Spleen (tissue), 11 donors: ENCODE data around the gene BOD1. TPM values are rescaled to one million over a fixed set of nuclear protein-coding genes. Genes with fewer than 3 reads are reported as not detected.

ENCODE experiments used
- DNase-seq: peaks from one replicate; pipeline ENCODE4 v3.0.0-alpha.2; 2020
- H3K27ac ChIP-seq, 8 donors: fragments of 200-600 bp; sonication (generic) in 7 of 8; 1 replicate in 4 of 8; 2 replicates in 4 of 8; pipeline versions ENCODE4 v1.5.0 to v1.8.0; 2016 to 2021; ENCODE audit warnings: inconsistent platforms in 4 of 8, mild to moderate bottlenecking in 4 of 8, moderate library complexity in 1 of 8
- H3K27me3 ChIP-seq, 7 donors: fragments of 200-600 bp; sonication (generic) in 6 of 7; replicated peaks in 1 of 7; 1 replicate in 4 of 7; 2 replicates in 3 of 7; pipeline versions ENCODE4 v1.5.0 to v1.8.0; 2016 to 2021; ENCODE audit warnings: inconsistent platforms in 3 of 7, mild to moderate bottlenecking in 1 of 7
- H3K36me3 ChIP-seq, 6 donors: fragments of 200-600 bp; sonication (generic) in 5 of 6; 1 replicate in 4 of 6; 2 replicates in 2 of 6; pipeline versions ENCODE4 v1.5.0 to v1.8.0; 2016 to 2021; ENCODE audit warnings: inconsistent platforms in 2 of 6
- H3K4me1 ChIP-seq, 6 donors: fragments of 200-600 bp; sonication (generic) in 5 of 6; 1 replicate in 3 of 6; 2 replicates in 3 of 6; pipeline versions ENCODE4 v1.5.0 to v1.8.0; 2016 to 2021; ENCODE audit warnings: inconsistent platforms in 3 of 6
- H3K4me3 ChIP-seq, 8 donors: fragments of 200-600 bp; sonication (generic) in 7 of 8; 1 replicate in 4 of 8; 2 replicates in 4 of 8; pipeline versions ENCODE4 v1.5.0 to v1.8.0; 2016 to 2021; ENCODE audit warnings: inconsistent platforms in 4 of 8, mild to moderate bottlenecking in 4 of 8, moderate library complexity in 2 of 8
- H3K9me3 ChIP-seq, 8 donors: fragments of 200-600 bp; sonication (generic) in 7 of 8; 1 replicate in 4 of 8; 2 replicates in 4 of 8; pipeline versions ENCODE4 v1.5.0 to v1.8.0; 2016 to 2021; ENCODE audit warnings: inconsistent platforms in 4 of 8
- CTCF ChIP-seq, 11 experiments: fragments of 200-600 bp in 7 of 11; fragments of 450-650 bp in 4 of 11; sonication (generic) in 4 of 11; IDR thresholded peaks in 8 of 11; conservative IDR thresholded peaks in 3 of 11; 1 replicate in 7 of 11; 2 replicates in 4 of 11; pipeline versions ENCODE4 v1.4.0 to v1.8.0; 2016 to 2021; ENCODE audit warnings: antibody characterized with exemption in 11 of 11, inconsistent platforms in 4 of 11, mild to moderate bottlenecking in 1 of 11
- POLR2A ChIP-seq, 3 donors: fragments of 450-650 bp; IDR thresholded peaks; one replicate each; pipeline ENCODE4 v1.5.1; 2017; ENCODE audit warnings: antibody characterized with exemption in 3 of 3, mild to moderate bottlenecking in 1 of 3
- POLR2AphosphoS5 ChIP-seq, 3 donors: sonication (generic); formaldehyde crosslinking; IDR thresholded peaks; one replicate each; pipeline ENCODE4 v1.5.1; 2017; ENCODE audit warnings: antibody characterized with exemption in 3 of 3
- WGBS, 5 donors: extraction: QIAGEN DNeasy Blood & Tissue Kit in 3 of 5; methylation state at CpG; one replicate each; pipeline versions ENCODE4 v1.1.5 to v1.1.7; 2013 to 2018; 5-methylcytosine and 5-hydroxymethylcytosine counted together
- intact Hi-C: fragments of 100-400 bp; cut with DNase I; formaldehyde crosslinking; loops from one replicate; pipeline ENCODE4 v1.15.0; 2023; ENCODE audit warnings: low total_unique reads
- polyA plus RNA-seq, 3 donors: library from polyadenylated mRNA; stranded (reverse); fragments of 200-250 nt; gene quantifications; one replicate each; pipeline ENCODE4 v1.2.1, GENCODE V29; 2013
- total RNA-seq, 7 donors: library from RNA; depleted of rRNA in 3 of 7; stranded (reverse); fragments of >200 nt in 3 of 7; fragmentation: NEBNext Ultra II Directional in 4 of 7; extraction: Animal tissue kit (Norgen Biotek cat#: 25700) in 4 of 7; gene quantifications; one replicate each; pipeline versions ENCODE4 v1.1.0 to v1.2.1, GENCODE V29; 2016 to 2021
- donor health status: healthy with polysubstance abuse.
- donor health status: DM: no; HTN: no; CAD: no; lungs with moderate emphysema.
- donor health status: DM: no; HTN: no; CAD: no.
- donor health status: Bipolar disorder and iron deficiency.
- donor health status: healthy.
- donor health status: DM: no; HTN: no; CAD: no.
- donor health status: DM: yes; HTN: yes; CAD: no.

The BOD1 gene
- total and polyA plus RNA-seq, 10 donors, result 28.1 to 40.5 (median 31.6) TPM

- WGBS, 5 donors, result 76 to 96% (median 84%) methylated on average over 4 to 5 of the region's 5 CpGs
- peaks cover 0 to 22% (median 16%) of the 10 kb centered on the region in 8 donors for H3K9me3 ChIP-seq
- H3K4me3 ChIP-seq, result no peak overlapping the region
- no peaks in the 10 kb centered on the region for H3K36me3 ChIP-seq
- intact Hi-C loops, result no loop called here
- peaks cover 0 to 15% (median 2%) of the 10 kb centered on the region in 7 donors for H3K27me3 ChIP-seq
- no peak overlapping the region for H3K27ac ChIP-seq
- H3K4me1 ChIP-seq, result peaks cover 0 to 7% (median 5%) of the 10 kb centered on the region in 6 donors
- no peak for TF ChIP-seq POLR2A (IDR thresholded peaks at IDR 0.05)
- no peak for TF ChIP-seq CTCF (IDR thresholded peaks at IDR 0.05 in 8 of 11, conservative IDR thresholded peaks at IDR 0.05 in 3 of 11)
- no peak for TF ChIP-seq POLR2AphosphoS5 (IDR thresholded peaks at IDR 0.05)
- DNase-seq, result peak; percentile 58
These were observed 38.6 kb downstream of the BOD1 start for GRCh38 chr5:173577817-173578216.

- peaks cover 0 to 22% (median 16%) of the 10 kb centered on the region in 8 donors for H3K9me3 ChIP-seq
- 79 to 86% (median 83%) methylated on average over 3 of the region's 3 CpGs for WGBS, 5 donors
- intact Hi-C loops, result no loop called here
- no peak overlapping the region for H3K27ac ChIP-seq
- no peak for DNase-seq
- H3K4me3 ChIP-seq, result no peak overlapping the region
- peaks cover 0 to 9% (median 7%) of the 10 kb centered on the region in 6 donors for H3K4me1 ChIP-seq
- H3K27me3 ChIP-seq, result peaks cover 0 to 21% (median 8%) of the 10 kb centered on the region in 7 donors
- no peaks in the 10 kb centered on the region for H3K36me3 ChIP-seq
- no peak for TF ChIP-seq POLR2AphosphoS5 (IDR thresholded peaks at IDR 0.05)
- TF ChIP-seq POLR2A (IDR thresholded peaks at IDR 0.05), result no peak
- TF ChIP-seq CTCF (IDR thresholded peaks at IDR 0.05 in 8 of 11, conservative IDR thresholded peaks at IDR 0.05 in 3 of 11), result no peak
These were observed 39.3 kb downstream of the BOD1 start for GRCh38 chr5:173577166-173577565.

GRCh38 chr5:173575985-173576384, 40.5 kb downstream of the BOD1 start:
- H3K36me3 ChIP-seq, result no peaks in the 10 kb centered on the region
- WGBS, 5 donors, result 84 to 97% (median 92%) methylated on average over 5 to 6 of the region's 6 CpGs
- intact Hi-C loops, result no loop called here
- no peak overlapping the region for H3K27ac ChIP-seq
- peaks cover 0 to 28% (median 10%) of the 10 kb centered on the region in 7 donors for H3K27me3 ChIP-seq
- no peak for DNase-seq
- peaks cover 0 to 22% (median 16%) of the 10 kb centered on the region in 8 donors for H3K9me3 ChIP-seq
- no peak for TF ChIP-seq POLR2A (IDR thresholded peaks at IDR 0.05)
- peaks cover 0 to 9% (median 7%) of the 10 kb centered on the region in 6 donors for H3K4me1 ChIP-seq
- H3K4me3 ChIP-seq, result no peak overlapping the region

GRCh38 chr5:173574983-173575382, 41.5 kb downstream of the BOD1 start:
- DNase-seq, result no peak
- Histone ChIP-seq H3K4me1 (peaks cover 0 to 9% (median 7%) of the 10 kb centered on the region in 6 donors), H3K9me3 (peaks cover 0 to 22% (median 16%) of the 10 kb centered on the region in 8 donors), H3K4me3 (no peak overlapping the region), H3K36me3 (no peaks in the 10 kb centered on the region), H3K27me3 (peaks cover 0 to 36% (median 10%) of the 10 kb centered on the region in 7 donors), H3K27ac (no peak overlapping the region)
- no peak for TF ChIP-seq CTCF (IDR thresholded peaks at IDR 0.05 in 8 of 11, conservative IDR thresholded peaks at IDR 0.05 in 3 of 11)
- no peak for TF ChIP-seq POLR2A (IDR thresholded peaks at IDR 0.05)
- TF ChIP-seq POLR2AphosphoS5 (IDR thresholded peaks at IDR 0.05), result no peak
- 64 to 75% (median 65%) methylated on average over 8 of the region's 8 CpGs for WGBS, 5 donors
- intact Hi-C loops, result no loop called here
